GM18861 (cell line): ENCODE measurements around the gene SHCBP1L.

ENCODE experiments used
- ATAC-seq: cut with Tn5 transposase; IDR thresholded peaks from one replicate; pipeline ENCODE4 v1.9.1; 2021; ENCODE audit not compliant: unreplicated experiment

The SHCBP1L gene

DNA sequence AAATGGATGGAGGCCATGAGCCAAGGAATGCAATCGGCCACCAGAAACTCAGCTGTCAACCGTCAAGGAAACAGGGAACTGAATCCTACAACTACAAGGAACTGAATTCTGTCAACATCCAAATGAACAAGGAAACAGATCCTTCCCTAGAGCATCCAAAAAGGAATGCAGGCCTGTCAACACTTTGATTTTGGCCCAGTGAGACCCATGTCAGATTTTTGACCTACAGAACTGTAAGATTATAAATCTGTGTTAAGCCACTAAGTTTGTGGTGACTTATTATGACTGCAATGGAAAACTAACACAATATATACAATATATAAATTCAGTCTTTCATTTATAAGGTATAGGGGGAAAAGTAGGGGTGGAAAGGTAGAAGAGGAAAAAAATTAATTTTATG, 55.3 kb downstream of the SHCBP1L start:
- no peak for ATAC-seq

DNA sequence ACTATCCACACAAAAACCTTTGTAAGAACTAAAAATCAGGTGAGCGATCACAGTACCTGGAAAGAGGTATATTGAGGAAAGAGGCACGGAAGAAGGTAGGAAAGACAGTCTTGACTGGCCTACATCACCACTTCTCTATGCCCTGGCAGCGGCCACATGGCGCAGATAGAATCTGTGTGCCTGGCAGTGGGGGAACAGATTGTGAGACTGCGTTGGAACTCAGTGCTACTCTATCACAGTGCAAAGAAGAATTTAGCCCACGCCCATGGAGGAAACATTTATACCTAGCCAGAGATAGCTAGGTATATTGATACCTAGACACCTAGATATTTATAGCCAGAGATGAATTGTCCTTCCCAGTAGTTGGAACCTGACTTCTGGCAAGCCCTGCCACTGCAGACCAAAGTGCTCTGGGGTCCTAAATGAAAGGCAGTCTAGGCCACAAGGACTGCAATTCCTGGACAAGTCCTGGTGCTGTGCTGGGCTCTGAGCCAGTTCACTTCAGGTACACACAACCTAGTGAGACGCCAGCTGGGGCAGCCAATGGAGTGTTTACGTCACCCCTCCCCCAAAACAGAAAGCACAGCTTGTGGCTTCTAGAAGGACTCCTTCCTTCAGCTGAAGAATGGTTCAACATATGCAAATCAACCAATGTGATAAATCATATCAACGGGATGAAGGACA, 61.9 kb downstream of the SHCBP1L start:
- no peak for ATAC-seq

DNA sequence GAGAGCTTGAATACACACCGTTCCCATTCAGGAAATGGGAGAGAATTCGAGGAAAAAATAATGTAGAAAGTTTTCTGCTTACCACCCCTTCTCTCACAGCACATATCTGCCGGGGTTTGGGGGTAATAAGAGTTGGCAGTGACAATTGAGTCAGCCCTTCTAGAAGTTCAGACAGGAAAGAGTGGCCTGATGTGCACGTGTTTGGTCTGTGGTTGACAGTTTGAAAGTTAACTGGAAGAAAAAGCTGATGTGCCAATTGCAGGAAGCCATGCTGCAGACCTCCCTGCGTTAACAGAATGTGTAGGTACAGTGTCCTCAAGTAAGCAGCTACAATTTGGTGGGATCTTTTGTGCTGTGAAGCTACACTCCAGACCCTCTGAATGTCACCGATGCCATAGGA, 63.0 kb downstream of the SHCBP1L start:
- ATAC-seq: no peak

DNA sequence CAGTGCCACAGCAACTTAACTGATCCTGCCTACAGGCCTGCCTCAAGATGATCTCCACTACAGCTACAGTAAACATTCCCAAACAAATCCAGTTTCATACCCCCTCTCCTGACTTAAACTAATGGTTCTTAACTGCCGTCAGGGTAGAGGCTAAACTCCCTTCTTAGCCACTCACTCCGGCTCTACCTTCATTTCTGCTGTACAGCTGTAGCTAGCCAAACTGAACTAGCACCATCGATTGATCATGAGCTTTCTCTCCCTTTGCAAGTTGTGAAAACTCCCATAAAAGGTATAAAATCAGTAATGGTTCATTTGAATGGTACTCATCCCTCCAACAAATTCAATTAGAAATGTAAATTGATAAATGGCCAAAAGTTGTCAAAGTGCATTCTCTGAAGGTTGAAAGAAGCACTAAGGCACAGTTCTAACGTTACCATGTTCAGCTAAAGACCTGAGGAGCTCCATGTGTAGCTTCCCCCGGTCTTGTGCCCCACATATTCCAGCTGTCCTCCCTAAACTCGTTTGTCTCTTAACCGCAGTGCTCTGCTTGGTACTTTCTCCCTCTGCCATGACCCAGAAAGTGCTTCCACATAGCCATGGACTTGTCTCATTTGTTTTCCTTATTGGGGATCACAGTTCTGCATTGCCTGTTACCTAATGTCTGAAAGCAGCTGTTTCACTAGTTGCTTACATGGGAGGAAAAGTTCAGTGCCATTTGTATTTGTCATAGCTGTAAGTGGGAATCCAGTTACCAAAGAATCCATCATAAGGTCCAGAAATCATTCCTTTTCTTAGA, 64.0 kb downstream of the SHCBP1L start:
- ATAC-seq: no peak

DNA sequence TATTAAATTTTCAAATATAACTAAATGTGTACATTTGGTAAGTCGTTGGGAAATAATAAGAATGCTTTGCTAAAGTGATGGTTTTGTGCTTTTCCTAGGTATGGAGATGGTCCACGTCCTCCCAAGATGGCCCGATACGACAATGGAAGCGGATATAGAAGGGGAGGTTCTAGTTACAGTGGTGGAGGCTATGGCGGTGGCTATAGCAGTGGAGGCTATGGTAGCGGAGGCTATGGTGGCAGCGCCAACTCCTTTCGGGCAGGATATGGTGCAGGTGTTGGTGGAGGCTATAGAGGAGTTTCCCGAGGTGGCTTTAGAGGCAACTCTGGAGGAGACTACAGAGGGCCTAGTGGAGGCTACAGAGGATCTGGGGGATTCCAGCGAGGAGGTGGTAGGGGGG, 66.0 kb downstream of the SHCBP1L start:
- no peak for ATAC-seq

- ATAC-seq: no peak
Observed at GRCh38 chr1:182885591-182885990, 67.4 kb downstream of the SHCBP1L start.

DNA sequence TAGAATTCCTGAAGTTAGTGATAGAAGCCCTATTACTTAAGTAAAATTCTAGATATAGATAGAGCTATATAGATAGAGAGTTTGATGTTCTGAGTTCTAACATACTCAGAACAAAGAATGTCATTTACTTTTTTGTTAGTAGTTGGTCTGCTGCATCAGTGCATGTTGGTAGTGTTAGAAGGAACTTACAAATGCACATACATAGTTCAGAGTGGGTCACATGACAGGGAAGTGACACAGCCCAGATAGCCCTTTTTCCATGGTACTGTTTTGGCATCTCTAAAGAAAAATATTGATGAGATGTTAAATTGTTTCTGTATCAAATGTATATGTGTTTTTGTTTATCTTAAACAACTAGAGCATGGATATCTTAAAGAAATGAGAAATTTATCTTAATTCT, 68.1 kb downstream of the SHCBP1L start:
- ATAC-seq: no peak

DNA sequence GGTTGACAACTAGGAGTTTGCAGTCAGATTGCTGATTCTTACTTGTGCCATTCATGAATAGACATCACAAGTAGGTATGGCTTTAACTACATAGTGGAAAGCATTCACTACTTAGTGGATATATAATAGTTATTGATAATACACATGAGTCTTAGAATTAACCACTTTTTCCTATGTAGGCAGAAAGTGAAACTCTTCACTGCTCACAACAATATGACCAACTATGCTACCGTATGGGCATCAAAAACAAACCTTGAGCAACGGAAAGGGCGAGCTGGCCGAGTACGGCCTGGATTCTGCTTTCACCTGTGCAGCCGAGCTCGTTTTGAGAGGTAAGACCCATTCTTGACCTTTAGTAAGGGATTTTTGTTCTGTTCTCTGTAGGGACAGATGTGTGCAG, 75.1 kb downstream of the SHCBP1L start:
- no peak for ATAC-seq

DNA sequence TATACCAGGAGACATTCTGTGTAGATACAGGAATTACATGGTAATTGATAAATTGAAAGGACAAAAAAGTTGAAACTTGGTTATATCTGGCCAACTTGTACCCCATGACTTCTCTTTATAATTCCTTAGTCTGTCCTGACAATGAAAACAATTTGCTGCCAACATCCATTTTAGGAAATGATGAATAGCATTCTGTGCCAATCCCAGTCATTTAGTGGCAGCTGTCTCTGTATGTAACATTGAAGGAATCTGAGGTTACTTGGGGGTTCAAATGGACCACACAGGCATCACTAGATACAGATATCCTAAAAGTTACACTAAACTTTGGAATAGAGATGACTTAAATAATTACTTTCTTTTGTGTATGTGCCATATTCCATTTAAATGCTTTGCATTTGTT, 75.6 kb downstream of the SHCBP1L start:
- no peak for ATAC-seq

- ATAC-seq: no peak
Observed at GRCh38 chr1:182875889-182876288, 77.1 kb downstream of the SHCBP1L start.

DNA sequence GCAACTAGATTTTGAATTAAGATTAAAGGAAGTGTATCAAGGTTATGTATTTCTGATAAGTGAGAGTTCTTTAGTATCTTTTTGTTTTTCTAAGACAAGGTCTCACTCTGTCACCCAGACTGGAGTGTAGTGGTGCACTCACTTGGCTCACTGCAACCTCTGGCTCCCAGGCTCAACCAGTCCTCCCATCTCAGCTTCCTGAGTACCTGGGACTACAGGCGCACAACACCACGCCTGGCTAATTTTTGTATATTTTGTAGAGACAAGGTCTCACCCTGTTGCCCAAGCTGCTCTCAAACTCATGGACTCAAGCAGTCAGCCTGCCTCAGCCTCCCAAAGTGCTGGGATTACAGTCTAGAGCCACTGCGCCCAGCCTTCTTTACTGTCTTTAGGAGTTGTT, 80.1 kb downstream of the SHCBP1L start:
- no peak for ATAC-seq

- no peak for ATAC-seq
Observed at GRCh38 chr1:182869241-182869666, 83.7 kb downstream of the SHCBP1L start.

DNA sequence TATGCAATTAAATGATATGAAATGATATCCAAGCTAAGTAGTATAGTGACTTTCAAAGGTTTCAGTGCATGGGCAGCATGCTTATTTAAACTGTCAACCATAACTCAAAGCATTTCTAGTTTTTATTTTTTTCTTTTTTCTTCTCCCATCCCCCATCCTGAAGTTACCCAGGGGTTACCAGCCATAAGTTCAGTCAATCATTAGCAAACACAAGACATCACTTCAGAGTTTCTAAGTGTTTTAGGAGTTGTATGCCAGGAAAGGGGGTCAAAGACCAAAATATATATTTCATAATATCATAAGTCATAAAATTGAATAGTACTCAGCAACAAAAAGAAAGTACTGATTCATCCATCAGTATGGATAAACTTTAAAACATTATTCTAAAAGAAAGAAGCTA, 85.1 kb downstream of the SHCBP1L start:
- no peak for ATAC-seq

GRCh38 chr1:182863940-182864339, 89.0 kb downstream of the SHCBP1L start:
- ATAC-seq: no peak

DNA sequence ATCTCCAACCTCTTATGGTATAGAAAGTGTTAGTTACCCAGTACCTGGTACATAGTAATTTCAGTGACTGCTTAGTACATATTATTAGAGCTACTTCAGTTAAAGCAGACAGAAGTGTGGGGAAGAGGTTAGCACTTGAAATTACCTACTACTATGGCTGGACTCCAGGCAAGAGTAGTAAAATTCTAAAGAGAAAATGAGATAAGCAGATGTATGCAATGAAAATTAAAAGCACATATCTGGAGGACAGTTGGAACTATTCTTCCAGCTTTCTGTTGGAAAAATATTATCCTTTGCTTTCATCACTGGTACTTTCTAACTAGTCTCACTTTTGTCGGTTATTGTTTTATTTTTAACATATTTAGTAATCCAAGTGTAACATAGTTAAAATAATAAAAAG, 90.1 kb downstream of the SHCBP1L start:
- ATAC-seq: no peak

DNA sequence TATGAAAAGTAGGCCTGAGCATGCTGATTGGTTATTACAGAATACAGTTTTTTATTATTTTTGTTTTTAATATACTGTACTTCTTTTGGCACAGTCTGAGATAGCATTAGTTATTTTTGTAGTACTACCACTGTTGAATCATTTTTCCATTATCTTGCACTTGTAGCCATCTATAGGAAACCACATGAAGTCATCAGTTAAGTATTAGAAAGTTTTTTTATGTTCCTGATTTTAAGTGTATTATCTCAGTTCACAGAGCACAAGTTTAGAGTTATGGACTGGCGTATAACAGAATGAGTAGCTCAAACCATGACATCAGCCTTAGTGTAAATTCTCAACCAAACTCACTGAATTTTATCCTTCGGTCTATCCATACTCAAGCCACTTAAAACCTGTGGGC, 91.0 kb downstream of the SHCBP1L start:
- no peak for ATAC-seq

GRCh38 chr1:182860658-182861057, 92.3 kb downstream of the SHCBP1L start:
- no peak for ATAC-seq

DNA sequence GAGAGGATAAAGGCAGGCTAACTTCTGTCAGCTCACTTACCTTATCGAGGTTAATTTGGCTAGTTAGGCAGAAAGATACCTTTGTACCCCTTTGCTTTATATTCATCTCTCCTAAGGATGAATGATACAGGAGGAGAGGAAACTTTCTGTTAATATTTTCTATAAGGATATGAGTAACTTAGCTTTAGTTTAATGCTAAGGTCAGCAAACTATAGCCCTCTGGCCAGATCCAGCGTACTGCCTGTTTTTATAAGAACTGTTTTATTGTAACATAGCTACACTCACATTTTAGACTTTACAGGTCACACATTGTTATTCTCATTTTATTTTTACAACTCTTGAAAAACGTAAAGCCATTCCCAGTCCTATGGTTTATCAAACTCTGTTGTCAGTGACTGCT, 95.8 kb downstream of the SHCBP1L start:
- no peak for ATAC-seq

DNA sequence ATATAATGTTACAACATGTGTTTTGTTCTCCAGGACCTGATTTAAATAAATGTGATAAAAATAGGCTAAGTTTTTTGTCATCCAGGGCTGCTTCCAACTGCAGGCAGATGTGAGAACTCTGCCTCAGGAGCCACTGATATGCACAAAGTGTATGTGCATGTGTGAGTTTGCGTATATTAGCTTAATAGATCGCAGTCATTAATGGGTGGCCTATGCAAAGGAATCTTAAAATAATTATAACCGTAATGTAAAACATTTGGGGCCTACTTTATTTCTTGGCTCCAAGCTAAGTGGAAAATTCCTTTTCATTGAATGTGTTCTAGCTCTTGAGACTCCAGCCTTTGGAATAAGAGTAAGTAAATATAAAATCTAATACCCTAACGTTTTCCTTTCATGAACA, 97.1 kb downstream of the SHCBP1L start:
- no peak for ATAC-seq

DNA sequence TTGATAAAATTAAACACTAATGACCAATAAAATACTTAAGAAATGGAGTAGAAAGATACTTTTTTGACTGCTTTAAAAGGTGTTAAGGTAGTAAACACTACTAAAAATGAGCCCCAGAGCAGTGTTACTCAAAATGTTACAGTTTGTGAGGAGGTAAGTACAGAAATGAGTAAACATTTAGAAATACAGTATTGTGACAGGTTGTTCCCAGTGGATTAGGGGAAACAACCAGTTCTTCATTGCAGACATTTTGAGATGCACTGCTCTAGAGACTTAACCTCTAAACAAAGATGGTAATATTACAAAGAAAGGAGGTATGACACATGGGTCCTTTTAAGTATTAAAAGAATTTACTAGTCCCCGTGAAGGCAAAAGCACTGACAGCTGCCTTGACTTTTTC, 101.1 kb downstream of the SHCBP1L start:
- no peak for ATAC-seq

DNA sequence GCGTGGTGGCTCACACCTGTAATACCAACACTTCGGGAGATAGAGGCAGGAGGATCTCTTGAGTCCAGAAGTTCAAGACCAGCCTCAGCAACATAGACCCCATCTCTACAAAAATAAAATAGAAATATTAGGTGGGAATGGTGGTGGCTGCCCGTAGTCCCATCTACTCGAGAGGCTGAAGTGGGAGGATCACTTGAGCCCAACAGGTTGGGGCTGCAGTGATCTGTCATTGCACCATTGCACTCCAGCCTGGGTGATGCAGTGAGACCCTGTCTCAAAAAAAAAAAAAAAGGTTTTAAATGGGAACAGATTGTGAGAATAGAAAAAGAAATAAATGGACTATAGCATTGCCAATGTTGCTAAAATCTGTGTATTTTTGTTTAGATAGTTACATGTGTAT, 102.6 kb downstream of the SHCBP1L start:
- no peak for ATAC-seq
